NCI-H1417 (cell line): ENCODE results near the gene DLG2.

ENCODE experiments used
- DNase-seq, 3 experiments: peaks; one replicate each; lab custom pipeline; 2025; lab: John Stamatoyannopoulos, UW

The DLG2 gene

GRCh38 chr11:83681906-83682610 lies 1945.1 kb downstream of the DLG2 start:
- DNase-seq = peak; percentile 37 to 86 (median 77)

DNA sequence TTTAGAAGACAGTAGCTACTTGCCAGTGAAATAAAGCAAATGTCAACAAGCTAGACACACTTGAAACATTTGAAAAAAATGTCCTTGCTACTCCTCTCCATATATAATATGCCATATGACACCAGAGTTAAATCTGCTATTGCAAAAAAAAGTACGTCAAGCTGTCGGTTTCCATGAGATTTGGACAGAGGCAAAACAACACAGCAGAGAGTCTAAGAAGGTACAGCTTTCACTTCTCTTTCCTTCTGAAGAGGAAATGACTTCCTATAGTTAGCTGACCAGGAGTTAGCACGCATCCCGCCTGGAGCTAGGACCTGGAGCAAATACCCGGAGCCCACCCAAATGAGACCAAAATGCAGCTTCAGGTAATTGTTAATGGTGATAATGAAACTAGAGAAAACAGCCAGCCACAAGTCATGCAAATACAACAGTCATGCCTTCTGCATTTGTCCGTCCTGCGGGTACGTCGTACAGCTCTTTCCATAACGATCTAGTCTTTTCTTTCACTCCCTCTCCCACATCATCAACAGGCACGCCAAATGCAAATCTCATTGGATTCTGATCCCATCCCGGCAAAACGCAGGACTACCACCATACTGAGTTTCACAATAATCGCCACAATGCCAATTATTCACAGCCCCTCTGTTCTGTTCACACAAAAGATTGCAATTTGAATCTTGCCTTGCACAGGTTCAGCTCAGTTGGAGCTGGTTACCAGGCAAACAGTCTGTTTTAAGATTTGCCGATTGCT lies 1945.9 kb downstream of the DLG2 start:
- peak; percentile 69 to 90 (median 76) for DNase-seq

DNA sequence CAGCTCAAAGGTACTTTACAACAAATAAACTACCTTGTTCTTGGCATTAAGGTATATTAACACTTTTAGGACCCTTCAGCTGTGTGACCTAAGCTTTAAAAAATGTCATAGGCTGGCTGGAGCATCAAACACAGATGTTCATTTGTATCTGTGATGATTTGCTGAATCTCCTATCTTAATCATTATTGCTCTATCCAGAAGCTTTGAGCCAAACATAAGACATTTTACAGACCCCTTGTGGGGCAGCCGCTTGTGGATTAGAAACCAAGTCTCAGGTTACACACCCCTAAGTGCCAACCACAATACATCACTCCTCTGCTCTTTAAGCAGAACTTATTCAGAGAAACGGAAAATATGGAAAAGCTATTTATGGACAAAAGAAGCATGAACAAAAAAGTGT lies 1946.8 kb downstream of the DLG2 start:
- peak; percentile 48 to 83 (median 80) for DNase-seq

DNA sequence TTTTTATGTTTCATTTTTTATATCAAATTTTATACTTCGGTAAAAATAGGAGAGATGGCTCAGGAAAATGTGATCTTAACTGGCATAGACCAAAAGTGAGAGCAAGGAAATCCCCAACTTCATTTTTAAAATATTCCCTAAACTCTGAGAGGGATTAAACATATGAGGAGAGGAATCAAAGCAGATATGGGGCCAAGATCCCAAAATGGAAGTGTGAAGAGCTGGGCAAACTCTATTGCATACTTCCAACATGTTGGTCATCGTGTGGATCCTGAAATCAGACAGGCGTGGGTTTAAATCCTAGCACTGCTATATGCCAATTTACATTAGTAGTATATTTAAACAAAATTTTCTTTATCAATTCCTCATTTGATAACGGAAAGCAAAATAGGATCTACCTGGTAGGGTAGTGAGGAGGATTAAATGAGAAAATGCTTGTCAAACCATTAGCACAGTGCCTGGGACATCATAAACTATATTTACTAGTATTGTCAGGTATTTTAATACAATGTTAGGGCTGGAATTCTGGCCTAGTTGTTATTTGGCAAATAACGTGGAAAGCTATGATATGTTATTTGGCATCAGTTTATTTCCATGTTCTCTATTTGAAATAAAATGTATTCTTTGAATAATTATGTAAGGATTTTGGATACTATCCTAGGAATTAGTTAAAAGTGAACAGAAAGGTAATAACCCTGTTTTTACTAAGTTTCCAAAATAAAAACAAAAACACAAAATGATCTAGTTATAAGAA lies 1948.1 kb downstream of the DLG2 start:
- DNase-seq = no peak

DNA sequence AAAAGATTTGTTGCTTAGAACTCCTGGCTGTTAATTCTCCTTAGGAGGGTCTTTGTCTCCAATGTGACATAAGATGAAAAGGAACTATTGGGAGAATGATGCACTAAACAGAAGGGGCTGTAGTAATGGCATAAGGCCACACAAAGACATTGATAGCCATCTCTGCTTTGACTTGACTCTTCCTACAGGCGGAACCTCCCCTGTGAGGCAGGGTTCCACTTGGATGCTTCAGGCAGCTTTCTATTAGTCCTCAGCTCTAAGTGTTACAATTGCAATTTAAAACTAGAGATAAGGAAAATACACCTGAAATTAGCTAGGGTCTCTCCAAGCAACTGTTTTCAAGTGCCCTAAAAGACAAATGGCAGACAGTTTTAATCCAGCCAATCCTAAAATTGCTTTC lies 1949.4 kb downstream of the DLG2 start:
- no peak for DNase-seq

- DNase-seq = no peak
These were observed 1951.0 kb downstream of the DLG2 start for GRCh38 chr11:83676056-83676601.

GRCh38 chr11:83674102-83674896 lies 1952.8 kb downstream of the DLG2 start:
- DNase-seq = no peak

- DNase-seq = peak in 2 of 3 experiments; percentile 13 to 76
These were observed 1955.9 kb downstream of the DLG2 start for GRCh38 chr11:83671289-83671688.

- no peak for DNase-seq
These were observed 1961.0 kb downstream of the DLG2 start for GRCh38 chr11:83666149-83666548.

DNA sequence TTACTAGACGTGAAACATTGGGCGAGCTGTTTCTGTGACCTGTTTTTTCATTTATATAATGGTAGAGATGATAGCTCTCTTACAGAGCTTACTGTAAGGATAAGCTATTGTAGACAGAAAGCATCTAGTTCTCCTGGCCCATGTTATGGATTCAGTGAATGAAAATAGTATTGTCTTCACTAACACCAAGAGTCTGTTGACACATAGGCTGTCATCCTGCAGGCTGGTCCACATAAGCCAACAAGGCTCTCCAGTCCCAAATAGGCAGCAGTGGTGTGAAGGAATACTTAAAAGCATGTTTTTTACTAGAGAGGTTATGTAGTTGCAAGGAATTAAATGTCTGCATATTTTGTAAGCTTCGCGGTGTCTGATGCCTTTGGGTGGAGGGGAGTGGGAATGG lies 1963.2 kb downstream of the DLG2 start:
- DNase-seq = no peak

DNA sequence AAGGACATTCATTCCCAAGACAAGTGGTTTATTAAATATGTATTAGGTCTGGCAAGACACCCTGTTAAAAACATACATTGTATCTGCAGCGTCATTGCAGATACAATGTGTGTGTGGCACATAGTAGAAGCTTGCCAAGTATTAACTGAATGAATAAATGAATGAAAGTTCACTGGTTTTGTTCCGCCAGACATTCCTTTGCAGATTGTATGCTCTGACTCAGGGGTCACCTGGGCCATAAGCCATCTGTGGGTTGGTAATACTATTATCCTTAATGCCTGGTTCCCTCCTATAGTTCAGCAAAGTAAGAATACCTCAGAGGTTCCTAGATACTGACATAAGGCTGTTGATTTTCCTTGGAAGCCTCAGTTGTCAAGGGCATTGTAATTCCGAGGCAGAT lies 1963.7 kb downstream of the DLG2 start:
- DNase-seq = no peak

DNA sequence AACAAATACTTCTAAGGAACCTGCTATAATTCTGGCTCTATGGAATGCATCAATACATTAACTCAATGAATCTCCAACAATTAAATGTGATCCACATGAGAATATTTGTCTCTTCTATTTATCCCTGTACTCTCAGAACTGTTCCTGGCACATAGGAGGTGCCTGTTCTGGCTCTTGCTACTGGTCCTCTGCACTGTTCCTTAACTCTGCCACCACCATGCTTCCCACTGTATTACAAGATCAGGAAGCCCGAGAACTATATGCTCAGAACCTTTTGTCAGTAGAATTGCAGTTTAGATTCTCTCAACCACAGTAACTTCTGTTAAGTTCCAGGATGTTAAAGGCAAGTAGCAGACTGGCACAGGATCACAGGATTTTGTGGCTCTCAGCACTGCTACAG lies 1964.7 kb downstream of the DLG2 start:
- no peak for DNase-seq

- DNase-seq = peak in 1 of 3 experiments; percentile 27
These were observed 1965.4 kb downstream of the DLG2 start for GRCh38 chr11:83661491-83662350.

GRCh38 chr11:83659466-83659865 lies 1967.7 kb downstream of the DLG2 start:
- no peak for DNase-seq

DNA sequence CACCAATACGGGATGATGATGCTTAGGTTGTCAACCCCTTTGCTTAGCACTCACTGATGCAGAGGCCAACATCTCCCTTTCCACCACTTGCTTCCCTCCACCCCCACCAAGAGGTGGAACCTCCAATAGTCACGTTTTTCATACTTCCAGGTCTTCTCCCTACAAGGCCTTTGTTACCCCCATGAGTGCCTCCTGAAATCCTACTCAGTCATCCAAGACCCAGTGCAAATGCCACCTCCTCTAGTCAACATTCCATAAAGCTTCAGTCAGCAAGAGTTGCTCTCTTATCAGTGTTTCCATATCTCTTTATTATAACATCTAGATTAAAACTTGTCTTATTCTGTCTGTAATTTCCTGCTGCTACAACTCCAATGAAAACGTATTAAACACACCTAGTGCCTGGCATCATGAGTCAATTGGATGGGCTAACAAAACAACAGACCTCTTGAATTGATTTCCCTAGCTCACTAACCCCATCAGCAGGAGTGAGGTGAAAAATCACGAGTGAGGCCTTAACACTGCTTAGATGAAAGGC lies 1970.3 kb downstream of the DLG2 start:
- DNase-seq = no peak

GRCh38 chr11:83655976-83656375 lies 1971.2 kb downstream of the DLG2 start:
- DNase-seq = no peak

- DNase-seq = no peak
These were observed 1977.7 kb downstream of the DLG2 start for GRCh38 chr11:83649528-83649855.

DNA sequence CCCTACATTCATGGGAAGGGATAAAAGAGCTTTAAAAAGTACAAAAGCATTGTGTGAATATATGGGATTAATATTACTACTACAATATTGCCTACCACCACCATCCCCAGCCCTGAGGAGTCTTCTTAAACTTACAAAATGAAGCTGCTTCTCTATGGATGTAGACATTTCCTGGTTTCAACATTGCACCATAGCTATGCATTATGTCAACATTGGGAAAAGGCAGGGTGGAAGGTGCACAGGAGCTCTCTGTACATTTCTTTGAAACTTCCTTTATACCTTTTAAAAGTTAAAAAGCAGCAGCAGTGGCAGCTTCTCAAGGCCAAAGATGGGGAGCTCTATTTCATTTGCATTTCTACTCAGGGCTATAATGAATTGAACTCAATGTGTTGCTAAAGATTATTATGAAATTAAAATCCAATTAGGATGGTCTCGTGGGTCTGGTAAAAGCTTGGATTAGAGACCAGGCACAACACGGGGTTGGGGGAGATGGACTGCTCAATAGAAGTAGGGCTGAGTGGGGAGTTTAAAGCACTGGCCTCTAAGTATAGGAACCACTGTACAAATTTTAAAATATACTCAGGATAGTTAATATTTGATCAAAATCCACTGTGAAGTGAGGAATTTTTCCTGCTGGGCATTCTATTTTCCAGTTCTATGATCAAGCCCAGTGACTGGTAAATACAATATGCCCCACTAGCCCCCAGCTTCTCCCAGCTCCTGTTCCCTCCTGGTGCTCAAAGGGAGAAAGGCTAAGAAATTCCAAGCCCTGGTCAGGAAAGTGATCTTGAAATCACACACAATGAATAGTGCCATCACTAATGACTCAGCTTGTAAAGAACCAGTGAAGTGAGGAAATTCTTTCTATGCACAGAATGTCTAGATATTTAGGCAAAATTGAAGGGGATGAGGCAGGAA lies 1978.3 kb downstream of the DLG2 start:
- no peak for DNase-seq

DNA sequence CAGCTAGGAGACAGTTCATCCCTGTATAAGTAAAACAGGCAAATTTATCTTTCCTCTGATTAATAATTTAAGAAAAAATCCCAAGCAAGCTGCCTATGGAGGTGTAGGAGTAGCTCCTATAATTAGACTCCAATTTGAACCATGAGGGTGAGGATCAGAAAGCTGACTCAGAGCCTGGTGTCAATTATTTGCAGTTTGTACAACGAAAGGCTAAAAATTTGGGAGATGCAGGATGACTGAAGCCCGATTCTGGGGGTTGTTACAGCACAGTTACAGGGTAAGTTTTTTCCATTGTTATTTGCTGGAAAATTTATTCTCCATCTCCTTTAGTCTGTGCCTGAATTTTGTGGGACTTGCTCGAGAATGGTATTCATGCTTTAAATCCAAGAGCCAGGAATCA lies 1981.6 kb downstream of the DLG2 start:
- DNase-seq = no peak
